ENCODE data around the gene FHIT.

Gene FHIT

DNA sequence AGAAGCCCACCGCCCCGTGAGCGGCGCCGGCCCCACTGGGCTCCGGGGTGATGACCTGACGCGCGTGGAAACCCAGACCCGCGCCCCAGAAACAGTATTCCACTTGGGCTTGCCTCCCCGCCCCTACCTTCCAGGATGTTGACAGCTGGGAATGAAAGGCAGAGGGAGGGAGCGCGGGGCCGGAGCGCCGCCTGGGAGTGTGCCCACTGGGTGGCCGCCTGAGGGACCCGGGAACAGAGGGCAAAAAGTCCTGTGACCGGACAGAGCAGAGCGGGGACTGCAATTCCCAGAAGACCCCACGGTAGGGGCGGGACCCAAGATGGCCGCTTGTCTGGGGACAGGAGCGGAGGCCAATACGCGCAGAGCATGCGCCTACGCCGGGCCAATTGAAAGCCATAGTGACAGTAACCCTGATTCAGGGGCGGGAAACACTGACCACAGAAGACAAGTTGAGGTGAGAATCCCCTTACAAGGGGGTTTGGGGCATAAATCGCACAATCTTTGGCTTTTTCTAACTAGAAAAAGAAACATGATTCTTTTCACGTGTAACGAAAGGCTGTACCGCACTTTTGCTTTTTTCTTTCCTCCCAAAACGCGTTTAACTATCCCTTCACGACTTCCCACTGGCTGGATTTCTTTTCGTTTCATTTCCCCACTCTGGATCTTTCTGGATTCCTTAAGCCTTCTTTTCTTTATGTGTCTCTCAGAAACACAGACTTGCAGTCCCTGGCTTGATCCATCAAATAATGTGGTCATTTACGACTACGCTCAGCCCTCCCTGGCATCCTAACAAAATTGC lies at the start of gene FHIT:
TSS of gene FHIT (minus strand) at position 279 of the 799 bp plus-strand sequence.
- peak; percentile 71 for DNase-seq

GRCh38 chr3:61300786-61301185 lies 49.5 kb upstream of the FHIT start:
- DNase-seq, result no peak

DNA sequence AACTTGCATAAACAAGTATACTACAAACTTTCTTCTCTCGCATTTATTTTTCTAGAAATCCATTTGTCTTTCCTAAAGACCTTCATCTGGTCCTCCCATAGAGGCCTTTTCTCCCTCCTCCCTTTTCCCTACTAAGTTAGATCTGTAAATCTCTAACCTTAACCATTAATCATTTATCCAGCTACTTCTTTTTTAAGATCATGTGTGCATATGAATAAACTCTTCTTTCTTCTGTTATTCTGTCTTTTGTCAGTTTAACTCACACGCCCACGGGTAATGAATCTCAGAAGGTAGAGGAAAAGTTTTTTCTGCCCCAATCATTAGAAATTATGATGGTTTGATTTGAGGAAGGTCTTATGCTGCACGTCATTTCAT lies 48.7 kb upstream of the FHIT start:
- DNase-seq, result no peak

GRCh38 chr3:61299343-61300005 lies 48.2 kb upstream of the FHIT start:
- DNase-seq, result no peak

DNA sequence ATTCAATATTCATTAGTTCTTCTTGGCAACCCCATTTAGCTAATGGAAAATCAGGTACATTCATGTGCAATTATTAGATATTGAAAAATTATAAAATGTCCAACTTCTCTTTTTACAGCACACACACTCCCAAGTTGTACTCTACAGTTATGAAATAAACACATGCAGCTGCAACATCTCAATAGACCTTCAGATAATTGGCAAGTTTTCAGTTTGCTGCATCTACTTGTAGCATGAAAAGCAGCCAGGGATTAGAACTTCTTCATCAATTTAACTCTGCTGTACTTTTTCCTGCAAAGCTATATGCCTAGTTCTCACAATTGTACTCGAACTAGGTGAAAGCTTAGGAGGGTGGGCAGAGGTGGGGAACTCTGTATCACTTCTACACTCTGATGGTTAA lies 46.6 kb upstream of the FHIT start:
- DNase-seq, result no peak

DNA sequence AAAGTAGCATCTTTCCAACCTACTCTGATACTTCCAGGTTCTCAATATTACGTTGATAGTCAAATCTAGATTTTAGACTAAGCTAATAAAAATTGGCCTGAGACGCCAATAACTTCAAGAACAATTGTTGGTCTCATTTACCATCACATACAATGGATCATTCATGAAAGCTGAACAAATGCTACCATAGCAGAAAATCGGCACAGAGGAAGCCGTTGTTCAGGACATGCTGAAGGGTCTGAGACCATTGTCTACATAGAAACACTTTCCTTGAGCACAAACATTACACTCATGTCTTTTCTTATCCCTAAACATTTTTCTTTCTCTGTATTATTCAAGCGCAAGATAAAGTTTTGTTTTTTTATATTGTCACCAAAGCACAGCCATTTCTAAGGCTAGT lies 37.2 kb upstream of the FHIT start:
- DNase-seq, result no peak

- no peak for DNase-seq
Observed at GRCh38 chr3:61283876-61284275, 32.6 kb upstream of the FHIT start.

- DNase-seq, result no peak
Observed at GRCh38 chr3:61278713-61279112, 27.5 kb upstream of the FHIT start.

GRCh38 chr3:61277411-61277810 lies 26.2 kb upstream of the FHIT start:
- no peak for DNase-seq

- DNase-seq, result no peak
Observed at GRCh38 chr3:61269435-61269834, 18.2 kb upstream of the FHIT start.

DNA sequence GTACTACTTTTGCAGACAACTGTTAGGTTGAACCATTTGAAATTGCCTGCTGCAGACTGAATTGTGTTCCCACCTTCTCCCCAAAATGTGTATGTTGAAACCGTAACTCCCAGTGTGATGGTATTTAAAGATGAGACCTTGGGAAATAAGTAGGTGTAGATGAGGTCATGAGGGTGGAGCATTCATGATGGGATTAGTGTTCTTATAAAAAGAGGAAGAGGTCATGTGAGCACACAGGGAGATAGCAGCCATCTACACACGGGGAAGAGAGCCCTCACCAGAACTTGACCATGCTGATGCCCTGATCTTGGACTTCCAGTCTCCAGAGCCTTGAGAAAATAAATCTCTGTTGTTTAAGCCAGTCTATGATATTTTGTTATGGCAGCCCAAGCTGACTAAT lies 17.4 kb upstream of the FHIT start:
- DNase-seq, result no peak

- DNase-seq, result no peak
Observed at GRCh38 chr3:61264281-61264680, 13.0 kb upstream of the FHIT start.

DNA sequence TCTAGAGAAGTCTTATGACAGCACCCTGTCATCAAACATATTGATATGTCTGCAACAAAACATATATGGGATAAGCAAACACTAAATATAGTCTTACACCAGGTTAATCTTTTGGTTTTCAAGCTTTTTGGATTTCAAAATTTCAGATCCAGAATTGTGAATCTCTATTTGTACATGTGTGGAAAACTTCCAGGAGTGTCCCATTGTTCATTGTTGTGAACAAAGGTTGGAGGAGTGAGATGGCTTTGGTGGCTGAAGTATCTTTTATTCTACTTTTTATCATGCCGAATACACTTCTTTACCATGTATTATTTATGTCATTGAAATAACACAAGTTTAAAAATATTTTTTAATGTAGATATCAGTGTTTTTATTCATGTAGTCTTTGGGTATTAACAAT lies 5.9 kb upstream of the FHIT start:
- DNase-seq, result no peak

DNA sequence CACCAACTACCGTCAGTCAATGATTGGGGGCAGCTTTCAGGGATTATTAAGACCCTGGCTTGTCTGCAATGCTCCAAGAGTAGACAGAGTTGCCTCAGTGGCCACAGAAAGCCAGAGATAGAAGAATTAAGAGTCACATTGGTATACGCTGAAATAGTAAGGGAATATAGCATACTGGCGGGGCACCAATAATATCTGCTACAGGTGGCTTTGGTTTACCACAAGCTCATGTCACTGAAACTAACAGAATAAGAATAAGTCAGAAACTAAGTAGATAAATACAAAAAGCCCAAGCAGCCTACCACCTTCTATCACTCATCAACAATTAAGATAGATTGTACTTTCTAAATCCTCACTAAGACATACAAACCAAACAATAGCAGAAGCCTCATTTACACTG lies 2.5 kb upstream of the FHIT start:
- no peak for DNase-seq

DNA sequence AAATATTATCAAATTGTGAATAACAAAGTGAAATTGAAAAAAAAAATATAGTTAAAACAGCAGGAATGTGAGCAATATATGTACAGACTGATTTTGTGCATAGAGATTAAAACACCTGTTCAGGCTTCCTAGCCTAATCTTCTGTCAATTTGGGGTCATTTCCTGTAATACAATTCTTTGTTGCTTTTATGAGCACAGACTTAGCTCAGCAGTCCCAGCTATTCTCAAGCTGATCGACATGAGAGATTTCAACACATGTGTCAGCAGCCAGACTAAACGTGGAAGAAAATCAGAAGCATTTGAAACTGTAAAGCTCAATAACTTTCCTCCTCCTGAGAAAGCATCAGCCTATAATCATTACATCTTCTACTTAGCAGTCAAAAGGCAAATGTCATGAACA lies 1.6 kb upstream of the FHIT start:
- no peak for DNase-seq

DNA sequence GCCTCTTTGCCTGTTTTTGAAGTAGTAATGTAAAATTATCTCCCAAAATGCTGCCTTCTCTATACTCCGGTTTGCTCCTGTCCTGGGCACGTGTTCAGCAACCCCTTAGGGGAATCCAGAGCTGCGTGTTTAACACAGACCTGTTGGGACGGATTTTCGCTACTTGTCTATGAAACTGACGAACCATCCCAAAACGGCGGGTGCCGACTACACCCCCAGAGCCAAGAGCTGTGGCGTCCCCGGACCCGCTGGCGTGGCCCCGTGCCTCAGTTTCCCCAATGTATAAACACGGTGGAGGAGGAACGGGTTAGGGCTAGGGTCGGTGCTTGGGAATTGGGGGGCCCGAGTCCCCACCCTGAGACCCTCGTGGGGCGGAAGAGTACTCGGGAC lies 473 bp downstream of the FHIT start:
- no peak for DNase-seq

DNA sequence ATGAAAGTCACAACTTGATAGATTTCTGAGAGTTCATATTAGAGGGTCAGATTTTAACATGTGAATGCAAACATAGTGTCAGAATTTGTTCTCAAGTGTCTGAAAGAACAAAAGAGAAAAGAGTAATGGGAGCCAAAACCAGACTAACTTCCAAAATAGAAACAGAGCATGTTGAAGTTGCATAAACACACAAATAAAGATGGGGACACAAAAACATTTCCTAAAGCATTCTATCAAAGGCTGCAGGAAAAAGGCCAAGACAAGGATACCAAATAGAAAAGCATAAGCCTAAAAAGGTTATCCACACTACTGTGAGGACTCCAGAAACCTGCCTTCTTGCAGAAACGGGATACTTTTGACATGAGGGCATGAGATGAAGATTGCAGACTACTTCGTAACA lies 2.8 kb downstream of the FHIT start:
- no peak for DNase-seq

DNA sequence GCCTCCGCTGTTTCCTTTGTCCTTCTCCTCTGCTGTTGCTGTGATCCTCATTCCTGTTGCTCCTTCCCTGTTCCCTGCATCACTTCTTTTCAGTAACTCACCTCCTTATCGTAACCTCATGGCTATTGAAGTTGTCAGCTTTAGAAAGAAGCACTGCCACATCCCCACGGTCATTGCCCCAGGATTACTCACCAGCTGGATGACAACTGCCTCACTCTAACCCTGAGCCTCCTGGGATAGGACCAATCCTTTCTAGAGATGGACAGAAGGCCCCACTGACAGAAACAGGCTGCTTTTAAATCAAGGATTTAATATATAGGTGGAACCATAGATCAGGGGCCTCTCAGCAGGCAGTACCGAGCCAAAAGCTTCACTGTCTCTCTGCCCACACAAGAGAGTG lies 4.1 kb downstream of the FHIT start:
- no peak for DNase-seq

GRCh38 chr3:61239871-61240270 lies 11.4 kb downstream of the FHIT start:
- no peak for DNase-seq

GRCh38 chr3:61237858-61238257 lies 13.4 kb downstream of the FHIT start:
- DNase-seq, result no peak

GRCh38 chr3:61236556-61236955 lies 14.7 kb downstream of the FHIT start:
- no peak for DNase-seq

DNA sequence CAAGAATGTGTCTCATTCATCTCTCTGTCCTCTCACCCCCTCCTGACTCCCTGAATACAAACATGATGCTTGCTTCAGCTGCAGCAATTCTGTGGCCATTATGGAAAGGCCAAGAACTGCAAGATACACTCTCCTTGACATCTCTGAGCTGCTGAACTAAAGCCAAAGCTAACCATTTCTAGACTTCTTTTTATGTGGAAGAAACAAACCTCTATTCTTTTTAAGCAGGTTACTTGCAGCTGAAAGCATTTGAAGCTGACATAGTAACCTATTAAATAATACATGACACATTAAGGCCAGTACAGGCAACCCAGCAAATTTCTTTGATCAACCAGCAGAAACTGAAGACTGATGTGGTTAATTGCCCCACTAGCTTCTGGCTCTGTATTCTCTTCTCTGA lies 17.5 kb downstream of the FHIT start:
- no peak for DNase-seq

GRCh38 chr3:61231693-61232092 lies 19.6 kb downstream of the FHIT start:
- no peak for DNase-seq

DNA sequence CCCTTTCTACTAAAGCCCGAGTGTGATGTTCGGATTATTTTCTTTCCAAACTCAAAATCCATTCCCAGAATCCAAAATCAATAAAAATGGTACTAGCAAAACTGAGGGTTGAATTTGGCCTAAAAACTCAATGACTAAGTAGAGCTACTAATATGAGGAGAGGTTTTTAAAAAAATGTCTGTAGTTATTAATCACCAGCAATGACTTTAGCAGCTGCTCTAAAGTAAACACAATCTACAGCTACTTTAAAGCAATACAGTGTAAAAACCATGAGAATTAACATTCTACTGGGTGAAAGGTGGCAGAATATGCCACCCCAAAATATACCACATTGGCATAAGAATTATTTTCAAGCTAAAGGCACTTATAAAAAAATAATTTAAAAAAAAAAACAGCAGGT lies 23.5 kb downstream of the FHIT start:
- no peak for DNase-seq

DNA sequence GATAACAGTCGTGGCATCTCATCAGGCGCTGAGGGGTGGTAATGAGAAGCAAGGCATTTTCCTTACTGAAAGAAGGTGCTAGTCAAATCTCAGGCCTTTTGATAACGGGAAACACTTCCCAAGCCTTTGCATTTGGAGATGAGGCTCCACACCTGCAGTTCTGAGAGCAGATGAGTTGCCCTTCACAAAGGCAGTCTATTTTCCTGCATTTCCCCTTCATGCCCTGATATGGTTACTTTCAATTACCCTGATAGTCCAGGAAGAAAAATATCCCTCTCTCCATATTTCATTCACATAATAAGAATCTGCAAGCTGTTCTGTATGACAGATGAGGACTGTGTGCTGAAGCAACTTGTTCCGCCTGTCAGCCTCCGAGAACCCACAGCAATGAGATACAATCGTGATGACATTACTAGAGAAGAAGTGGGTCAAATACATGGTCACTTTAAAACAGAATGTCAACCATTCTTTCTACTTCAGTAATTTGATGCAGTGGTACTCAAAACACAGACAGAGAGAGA lies 25.0 kb downstream of the FHIT start:
- DNase-seq, result no peak

Measured in NCI-H2107 (cell line).